ENCODE data around the gene CINP.

- TF ChIP-seq CTCF (IDR thresholded peaks at IDR 0.05) (no peak), POLR2A (IDR thresholded peaks at IDR 0.05) (peak in 1 of 3 donors; percentile 52)
Measured at GRCh38 chr14:102320033-102320660, 42.5 kb downstream of the CINP start.
